Cardiac fibroblast (primary cell): ENCODE measurements around the gene FAM234B.

Source experiments
- DNase-seq, 2 donors: peaks; one replicate each; pipeline versions ENCODE4 v3.0.0 to v3.0.0-alpha.2; 2010; ENCODE audit warnings: low read depth in 2 of 2
- H3K4me3 ChIP-seq, 2 donors: replicated peaks in 1 of 2; 1 replicate in 1 of 2; 2 replicates in 1 of 2; pipeline ENCODE4 v1.5.1; 2011; ENCODE audit warnings: low read depth in 2 of 2, low read length in 2 of 2, mild to moderate bottlenecking in 2 of 2, moderate library complexity in 1 of 2
- TF ChIP-seq, protein P1 (sequence below): IDR thresholded peaks from one replicate; pipeline ENCODE4 v1.5.1; 2011; ENCODE audit warnings: low read depth, mild to moderate bottlenecking, low read length, inconsistent platforms

FAM234B gene

DNA sequence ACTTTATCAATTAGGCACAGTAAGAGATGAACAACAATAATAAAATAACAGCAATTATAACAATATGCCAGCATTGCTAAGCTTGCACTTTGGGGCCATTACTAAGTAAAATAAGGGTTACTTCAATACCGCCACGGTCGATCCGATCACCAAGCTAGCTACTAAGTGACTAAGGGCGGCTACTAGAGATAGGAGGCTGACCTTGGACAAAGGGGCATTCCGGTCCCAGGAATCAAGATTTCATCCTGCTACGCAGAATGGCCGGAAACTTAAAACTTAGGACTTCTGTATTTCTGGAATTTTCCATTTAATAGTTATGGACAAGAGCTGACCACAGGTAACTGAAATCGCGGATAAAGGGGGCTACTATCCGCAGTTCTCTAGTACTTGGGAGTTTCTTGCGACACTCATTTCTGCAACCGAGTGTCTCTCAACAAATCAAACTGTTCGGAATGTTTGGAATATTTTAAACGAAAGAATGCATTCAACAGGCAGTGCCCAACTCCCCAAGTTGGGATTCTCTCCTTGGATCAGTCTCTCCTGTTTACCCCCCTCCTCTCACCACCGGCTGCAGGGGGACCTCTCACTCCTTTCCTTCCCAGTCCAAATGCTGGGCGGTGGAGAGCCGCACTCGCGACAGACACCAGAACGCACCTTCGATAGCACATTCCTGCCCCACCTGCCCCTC is 44.8 kb upstream of the FAM234B start:
- peak; percentile 27 for DNase-seq
- H3K4me3 ChIP-seq = peak overlapping the region; percentile 94 to 95

DNA sequence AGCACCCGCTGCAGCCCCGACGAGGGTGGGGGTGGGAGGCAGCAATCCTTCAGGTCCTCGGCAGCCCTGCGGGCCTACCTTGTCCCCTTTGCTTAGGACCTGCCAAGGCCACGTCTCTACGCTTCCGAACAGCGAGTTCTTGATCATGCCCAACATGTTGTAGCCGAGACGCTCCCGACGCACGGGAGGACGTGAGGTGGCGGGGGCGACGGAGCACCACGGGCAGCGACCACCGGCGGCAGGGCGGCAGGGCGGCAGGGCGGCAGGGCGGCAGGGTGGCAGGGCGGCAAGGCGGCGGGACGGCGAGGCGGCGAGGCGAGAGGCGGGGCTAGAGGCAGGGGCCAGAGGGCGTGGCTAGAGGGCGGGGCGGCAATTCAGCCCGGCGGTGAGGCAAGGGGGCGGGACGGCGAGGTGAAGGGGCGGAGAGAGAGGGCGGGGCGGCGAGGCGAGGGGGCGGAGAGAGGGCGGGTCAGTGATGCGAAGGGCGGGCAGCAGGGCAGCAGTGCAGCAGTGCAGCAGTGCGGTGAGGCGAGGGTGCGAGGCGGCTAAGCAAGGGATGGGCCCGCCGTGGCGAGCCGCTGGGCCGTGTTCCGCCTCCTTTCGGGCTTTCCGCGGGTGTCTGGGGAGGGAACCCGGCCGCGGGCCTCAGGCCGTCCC is 44.1 kb upstream of the FAM234B start, which contains the start of gene HEBP1:
Gene HEBP1 (minus strand): TSS at position 307 of the 657 bp plus-strand sequence. CDS start 151 bp downstream, at position 156.
- TF ChIP-seq, protein P1, sequence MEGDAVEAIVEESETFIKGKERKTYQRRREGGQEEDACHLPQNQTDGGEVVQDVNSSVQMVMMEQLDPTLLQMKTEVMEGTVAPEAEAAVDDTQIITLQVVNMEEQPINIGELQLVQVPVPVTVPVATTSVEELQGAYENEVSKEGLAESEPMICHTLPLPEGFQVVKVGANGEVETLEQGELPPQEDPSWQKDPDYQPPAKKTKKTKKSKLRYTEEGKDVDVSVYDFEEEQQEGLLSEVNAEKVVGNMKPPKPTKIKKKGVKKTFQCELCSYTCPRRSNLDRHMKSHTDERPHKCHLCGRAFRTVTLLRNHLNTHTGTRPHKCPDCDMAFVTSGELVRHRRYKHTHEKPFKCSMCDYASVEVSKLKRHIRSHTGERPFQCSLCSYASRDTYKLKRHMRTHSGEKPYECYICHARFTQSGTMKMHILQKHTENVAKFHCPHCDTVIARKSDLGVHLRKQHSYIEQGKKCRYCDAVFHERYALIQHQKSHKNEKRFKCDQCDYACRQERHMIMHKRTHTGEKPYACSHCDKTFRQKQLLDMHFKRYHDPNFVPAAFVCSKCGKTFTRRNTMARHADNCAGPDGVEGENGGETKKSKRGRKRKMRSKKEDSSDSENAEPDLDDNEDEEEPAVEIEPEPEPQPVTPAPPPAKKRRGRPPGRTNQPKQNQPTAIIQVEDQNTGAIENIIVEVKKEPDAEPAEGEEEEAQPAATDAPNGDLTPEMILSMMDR = no peak
- H3K4me3 ChIP-seq = peak within 1 kb of the TSS; percentile 94 to 95
- DNase-seq = peak; percentile 90 to 94

More for the DNA sequence above, 44.8 kb upstream of the FAM234B start:
- TF ChIP-seq, protein P1 = no peak

DNA sequence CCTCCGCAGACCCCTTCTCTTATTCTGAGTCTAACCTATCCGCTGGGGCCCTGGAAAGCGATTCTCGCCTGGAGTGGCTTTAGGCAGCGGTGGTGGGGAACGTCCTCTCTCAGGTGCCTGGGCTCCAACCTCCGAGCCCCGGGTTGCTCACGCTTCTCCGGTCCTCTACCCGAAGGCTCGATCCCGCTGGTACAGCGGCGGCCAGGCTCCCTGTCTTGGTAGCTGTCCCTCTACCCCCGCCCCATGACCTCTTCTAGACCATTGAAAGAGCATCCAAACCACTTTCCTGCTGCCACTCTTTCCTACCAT is 43.6 kb upstream of the FAM234B start:
- TF ChIP-seq, protein P1 = no peak
- DNase-seq = no peak

DNA sequence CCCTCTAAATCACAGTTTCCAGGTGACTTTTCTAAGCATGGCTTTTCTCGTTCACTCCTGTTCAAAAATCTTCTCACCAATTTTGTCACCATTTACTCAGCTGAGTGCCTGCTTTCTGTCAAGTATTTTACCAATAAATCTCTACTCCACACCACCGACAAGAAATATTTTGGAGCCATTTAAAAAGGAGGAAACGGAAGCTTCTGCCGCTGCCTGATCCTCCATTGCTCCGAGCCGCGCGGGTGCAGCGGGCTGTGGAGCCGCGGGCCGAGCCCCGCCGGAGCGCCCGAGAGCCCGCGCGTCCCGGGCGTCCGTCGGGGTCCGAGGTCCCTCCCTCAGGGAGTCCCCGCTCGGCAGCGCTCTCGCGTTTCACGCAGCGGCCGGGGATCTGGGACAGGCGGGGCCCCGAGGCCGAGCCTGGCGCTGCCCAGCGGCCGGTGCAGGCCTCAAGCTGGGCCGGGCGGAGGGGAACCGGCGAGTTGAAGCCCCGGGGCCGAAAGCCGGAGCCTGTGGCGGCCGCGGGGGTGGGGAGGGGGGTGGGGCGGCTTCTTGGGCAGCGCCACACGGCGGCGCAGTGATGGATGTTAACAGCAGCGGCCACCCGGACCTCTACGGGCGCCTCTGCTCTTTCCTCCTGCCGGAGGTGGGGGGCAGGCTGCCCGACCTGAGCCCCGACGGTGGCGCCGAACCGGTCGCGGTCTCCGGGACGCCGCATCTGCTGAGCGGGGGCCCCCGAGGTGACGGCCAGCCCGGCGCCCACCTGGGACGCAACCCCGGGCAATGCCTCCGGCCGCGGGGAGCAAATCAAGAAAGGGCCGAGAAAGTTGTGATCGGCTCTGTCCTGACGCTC is 43.0 kb upstream of the FAM234B start:
- DNase-seq = peak; percentile 58 to 68
- peak overlapping the region; percentile 57 to 94 for H3K4me3 ChIP-seq
- TF ChIP-seq, protein P1 = peak; percentile 35

More for the DNA sequence above, 43.6 kb upstream of the FAM234B start:
- H3K4me3 ChIP-seq = peak overlapping the region; percentile 57 to 94

DNA sequence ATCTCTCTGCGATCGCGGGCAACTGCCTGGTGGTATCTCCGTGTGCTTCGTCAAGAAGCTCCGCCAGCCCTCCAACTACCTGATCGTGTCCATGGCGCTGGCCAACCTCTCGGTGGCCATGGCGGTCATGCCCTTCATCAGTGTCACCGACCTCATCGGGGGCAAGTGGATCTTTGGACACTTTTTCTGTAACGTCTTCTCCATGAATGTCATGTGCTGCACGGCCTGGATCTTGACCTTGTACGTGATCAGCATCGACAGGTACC is 42.5 kb upstream of the FAM234B start:
- H3K4me3 ChIP-seq = peak overlapping the region; percentile 57 to 94
- TF ChIP-seq, protein P1 = no peak

DNA sequence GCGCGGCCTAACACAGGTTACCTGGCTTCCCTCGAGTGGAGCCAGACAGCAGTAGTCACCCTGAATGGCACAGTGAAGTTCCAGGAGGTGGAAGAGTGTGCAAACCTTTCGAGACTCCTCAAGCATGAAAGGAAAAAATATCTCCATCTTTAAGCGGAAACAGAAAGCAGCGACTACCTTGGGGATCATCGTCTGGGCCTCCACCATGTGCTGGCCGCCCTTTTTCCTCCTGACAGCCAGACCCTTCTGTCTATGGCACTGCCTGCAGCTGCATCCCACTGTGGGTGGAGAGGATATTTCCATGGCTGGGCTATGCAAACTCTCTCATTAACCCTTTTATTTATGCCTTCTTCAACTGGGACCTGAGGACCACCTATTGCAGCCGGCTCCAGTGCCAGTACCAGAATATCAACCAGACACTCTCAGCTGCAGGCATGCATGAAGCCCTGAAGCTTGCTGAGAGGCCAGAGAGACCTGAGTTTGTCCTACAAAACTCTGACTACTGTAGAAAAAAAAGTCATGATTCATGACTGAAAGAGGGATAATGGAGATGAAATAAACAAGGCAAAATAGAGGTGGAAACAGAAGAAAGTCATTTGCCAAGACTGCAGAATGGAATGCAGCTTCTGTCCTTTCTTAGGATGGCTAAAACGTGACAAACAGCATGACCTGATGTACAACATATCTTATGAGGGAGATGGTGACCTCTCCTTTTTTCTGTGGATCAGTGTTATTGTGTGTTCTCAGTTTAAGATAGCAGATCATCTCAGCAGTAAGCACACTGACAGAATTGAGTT is 41.7 kb upstream of the FAM234B start:
- TF ChIP-seq, protein P1 = no peak
- no peak overlapping the region for H3K4me3 ChIP-seq
- no peak for DNase-seq

More for the DNA sequence above, 42.5 kb upstream of the FAM234B start:
- no peak for DNase-seq
